K562 (cell line): Measurements from ENCODE around the gene NDUFAF8. TPM values are rescaled to one million over a fixed set of nuclear protein-coding genes. Genes with fewer than 3 reads are reported as not detected.

Source experiments
- ARID1B ChIP-seq: fragments of 450-650 bp; IDR thresholded peaks from 2 replicates; pipeline ENCODE4 v1.6.1; 2016; ENCODE audit warnings: antibody characterized with exemption, mild to moderate bottlenecking, inconsistent platforms
- FOSL1 ChIP-seq: fragments of 200-800 bp; sonication (Bioruptor generic); conservative IDR thresholded peaks from 2 replicates; pipeline ENCODE4 v1.6.1; 2016; ENCODE audit warnings: missing genetic modification characterization, missing compliant biosample characterization
- GMEB1 ChIP-seq: fragments of 250-450 bp; sonication (Bioruptor Pico); IDR thresholded peaks from 2 replicates; pipeline ENCODE4 v1.4.0; 2020; ENCODE audit warnings: mild to moderate bottlenecking
- HNRNPLL ChIP-seq: fragments of 200-400 bp; formaldehyde crosslinking; IDR thresholded peaks from 2 replicates; pipeline ENCODE4 v1.6.1; 2017; ENCODE audit warnings: low read length, low read depth, mild to moderate bottlenecking; ENCODE audit not compliant: poor library complexity, severe bottlenecking
- LCOR ChIP-seq: sonication (generic); formaldehyde crosslinking; IDR thresholded peaks from 2 replicates; pipeline ENCODE4 v1.8.0; 2022; ENCODE audit warnings: mild to moderate bottlenecking, missing genetic modification reagents
- MAFF ChIP-seq: IDR thresholded peaks from 2 replicates; pipeline ENCODE4 v1.6.1; 2012; ENCODE audit warnings: low read length, improper control_type of control experiment
- MEF2D ChIP-seq: conservative IDR thresholded peaks from 2 replicates; pipeline ENCODE4 v1.6.1; 2016; ENCODE audit warnings: low read depth, missing genetic modification characterization, missing compliant biosample characterization
- NCOA1 ChIP-seq: fragments of 450-650 bp; IDR thresholded peaks from 2 replicates; pipeline ENCODE4 v1.6.1; 2016; ENCODE audit warnings: low read depth
- NFIC ChIP-seq: fragments of 450-650 bp; IDR thresholded peaks from 2 replicates; pipeline ENCODE4 v1.6.1; 2017; ENCODE audit warnings: mild to moderate bottlenecking, inconsistent platforms
- SIN3A ChIP-seq, 2 experiments: fragments of 150-350 bp in 1 of 2; IDR thresholded peaks; 2 replicates each; pipeline ENCODE4 v1.6.1; 2011 to 2016; ENCODE audit warnings: borderline replicate concordance in 2 of 2, low read depth in 2 of 2, low read length in 2 of 2, mild to moderate bottlenecking in 2 of 2, moderate library complexity in 2 of 2; ENCODE audit not compliant: control insufficient read depth in 1 of 2
- SRF ChIP-seq, 2 experiments: fragments of 250-450, 450-650 bp in 1 of 2; sonication (Bioruptor Pico) in 1 of 2; sonication (generic) in 1 of 2; formaldehyde crosslinking; IDR thresholded peaks; 2 replicates each; pipeline versions ENCODE4 v1.5.0 to v1.5.1; 2020 to 2022; ENCODE audit warnings: mild to moderate bottlenecking in 1 of 2, missing genetic modification reagents in 1 of 2
- TAF15 ChIP-seq: fragments of 200-400 bp; formaldehyde crosslinking; IDR thresholded peaks from 2 replicates; pipeline ENCODE4 v1.6.1; 2017; ENCODE audit warnings: mild to moderate bottlenecking, low read depth, low read length, moderate library complexity
- TEAD1 ChIP-seq, 2 experiments: fragments of 450-650 bp in 1 of 2; sonication (generic) in 1 of 2; formaldehyde crosslinking; IDR thresholded peaks; 2 replicates each; pipeline versions ENCODE4 v1.4.0 to v1.8.0; 2020 to 2022; ENCODE audit warnings: mild to moderate bottlenecking in 2 of 2, missing genetic modification reagents in 1 of 2
- TFAP4 ChIP-seq: sonication (generic); formaldehyde crosslinking; IDR thresholded peaks from 2 replicates; pipeline ENCODE4 v1.8.0; 2022; ENCODE audit warnings: missing genetic modification reagents, mild to moderate bottlenecking, moderate library complexity, borderline replicate concordance
- ZBTB7A ChIP-seq: IDR thresholded peaks from 2 replicates; pipeline ENCODE4 v1.6.1; 2011; ENCODE audit warnings: low read depth, mild to moderate bottlenecking, low read length, moderate library complexity, borderline replicate concordance; ENCODE audit not compliant: control insufficient read depth
- ZNF584 ChIP-seq: fragments of 200-800 bp; sonication (Bioruptor generic); IDR thresholded peaks from 2 replicates; pipeline ENCODE4 v1.6.1; 2016; ENCODE audit warnings: low read depth, mild to moderate bottlenecking, missing genetic modification characterization, missing compliant biosample characterization
- ZNF592 ChIP-seq: fragments of 450-650 bp; IDR thresholded peaks from 2 replicates; pipeline ENCODE4 v1.6.1; 2017; ENCODE audit warnings: antibody characterized with exemption, mild to moderate bottlenecking
- ZZZ3 ChIP-seq: fragments of 450-650 bp; IDR thresholded peaks from 2 replicates; pipeline ENCODE4 v1.6.1; 2016; ENCODE audit warnings: antibody characterized with exemption, mild to moderate bottlenecking, moderate library complexity
- polyA plus RNA-seq, 8 experiments: library from polyadenylated mRNA; depleted of rRNA in 4 of 8; stranded (reverse) in 5 of 8; unstranded in 3 of 8; fragments of >200 nt; fragmentation: Nextera tagmentation in 2 of 8; fragmentation: Illumina TruSeq in 1 of 8; extraction: Ambion mirVana in 2 of 8; extraction: Trizol in 1 of 8; gene quantifications; 2 replicates each; pipeline versions ENCODE4 v1.2.1 to v1.2.3, GENCODE V29; 2011 to 2014; ENCODE audit warnings: inconsistent platforms in 1 of 8, missing spikeins in 1 of 8
- total RNA-seq, 7 experiments: library from RNA; depleted of rRNA in 6 of 7; stranded (reverse); fragments of >200 nt in 6 of 7; fragmentation: Illumina TruSeq in 2 of 7; extraction: Trizol in 2 of 7; gene quantifications; 2 replicates each; pipeline versions ENCODE4 v1.2.1 to v1.2.3, GENCODE V29; 2011 to 2021; ENCODE audit warnings: low replicate concordance in 1 of 7

Gene NDUFAF8
- total and polyA plus RNA-seq, 9 of the 15 experiments (the other 6 are each of a cell fraction or from before 2014, with no cell fraction given), result 13.5 to 144 (median 90.0) TPM

GRCh38 chr17:81285179-81285878 lies 46.2 kb downstream of the NDUFAF8 start (continued):
- TF ChIP-seq GMEB1 (CRISPR knock-in tag) (0 out of 2 replicates have a peak, but pooled peaks have one; percentile 6), SIN3A (IDR thresholded peaks at IDR 0.05; ENCODE audit: borderline replicate concordance in 2 of 2, control insufficient read depth in 1 of 2, low read depth in 2 of 2, low read length in 2 of 2) (peak in 1 of 2 experiments; percentile 49; a peak in 1 of 4 replicates), TFAP4 (CRISPR knock-in tag) (peak; percentile 86), MEF2D (tag) (0 out of 2 replicates have a peak, but pooled peaks have one; percentile 22), NFIC (peak; percentile 78), MAFF (peak; percentile 36; the same call in 1 of the 2 replicates), HNRNPLL (no peak), TEAD1 (CRISPR knock-in tag; IDR thresholded peaks at IDR 0.05) (peak in 1 of 2 experiments; percentile 46; a peak in 1 of 4 replicates), NCOA1 (no peak), SRF (CRISPR knock-in tag; IDR thresholded peaks at IDR 0.05) (0 out of 4 replicates have a peak, but pooled peaks of 1 of the 2 experiments have one; percentile 48), ARID1B (0 out of 2 replicates have a peak, but pooled peaks have one; percentile 31), LCOR (CRISPR knock-in tag) (0 out of 2 replicates have a peak, but pooled peaks have one; percentile 55), FOSL1 (tag) (peak; percentile 58), ZNF592 (peak; percentile 92), ZBTB7A (peak; percentile 88; the same call in 1 of the 2 replicates), ZZZ3 (0 out of 2 replicates have a peak, but pooled peaks have one; percentile 16), ZNF584 (CRISPR knock-in tag) (peak; percentile 48; the same call in 1 of the 2 replicates), TAF15 (no peak)
